Right forelimb (tissue), 1 donor: ENCODE data around the gene FEN1.
A peak's percentile ranks its signal among the peaks of the same experiment; 100 is the strongest.

Experiments used
- DNase-seq: peaks from one replicate; pipeline ENCODE4 v3.0.0-alpha.2; 2018

Gene FEN1

DNA sequence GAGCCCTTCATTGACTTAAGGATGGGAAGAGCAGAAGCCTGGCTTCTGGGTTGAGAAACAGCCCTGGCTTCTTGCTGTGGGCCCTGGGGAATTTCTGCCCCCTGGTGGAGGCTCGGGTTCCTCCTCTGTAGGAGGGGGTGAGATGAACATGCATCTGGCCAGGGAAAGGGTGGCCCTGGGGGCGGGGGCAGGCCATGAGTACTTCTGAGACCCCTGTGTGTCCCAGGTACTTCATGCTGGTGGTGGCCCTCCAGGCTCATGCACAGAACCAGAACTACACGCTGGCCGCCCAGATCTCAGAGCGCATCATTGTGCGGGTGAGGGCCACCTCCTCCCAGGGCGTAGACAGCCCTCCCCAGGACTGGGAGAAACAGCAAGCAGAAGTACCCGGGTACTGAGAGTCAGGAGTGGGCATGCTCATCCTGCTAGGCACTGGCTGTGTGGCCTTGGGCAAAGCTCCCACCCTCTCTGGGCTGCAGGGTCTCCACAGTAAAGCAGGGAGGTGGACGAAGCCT, 16.1 kb upstream of the FEN1 start:
- no peak for DNase-seq

DNA sequence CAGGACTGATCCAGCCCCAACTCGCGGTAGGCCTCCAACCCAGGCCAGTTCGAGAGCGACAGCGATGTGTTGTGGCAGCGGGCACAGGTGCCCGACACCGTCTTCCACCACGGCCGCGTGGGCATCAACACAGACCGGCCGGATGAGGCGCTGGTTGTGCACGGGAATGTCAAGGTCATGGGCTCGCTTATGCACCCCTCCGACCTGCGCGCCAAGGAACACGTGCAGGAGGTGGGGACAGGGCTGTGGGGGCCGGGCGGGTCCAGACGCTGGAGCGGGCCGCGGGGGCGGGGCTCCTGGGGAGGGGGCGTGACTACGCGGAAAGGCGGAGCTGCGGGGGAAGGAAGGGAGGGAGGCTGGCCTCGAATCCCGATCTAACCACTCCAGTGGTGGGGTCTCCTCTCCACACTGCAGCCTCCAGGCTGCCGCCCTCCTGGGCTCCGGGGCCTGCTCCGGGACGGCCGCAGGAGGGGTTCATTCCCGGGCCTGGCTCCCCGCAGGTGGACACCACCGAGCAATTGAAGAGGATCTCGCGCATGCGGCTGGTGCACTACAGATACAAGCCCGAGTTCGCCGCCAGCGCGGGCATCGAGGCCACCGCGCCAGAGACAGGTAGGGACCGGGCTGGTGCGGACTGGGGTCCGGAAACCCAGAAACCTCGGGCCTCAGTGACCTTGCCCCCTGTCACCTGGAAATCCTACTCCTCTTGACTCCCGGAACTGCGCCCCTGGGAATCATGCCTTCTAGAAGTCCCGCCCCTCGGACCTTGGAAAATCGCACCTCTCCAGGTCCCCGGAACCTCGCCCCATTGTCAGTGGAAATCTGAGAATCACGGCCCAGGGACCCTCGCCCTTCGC, 15.2 kb upstream of the FEN1 start:
- DNase-seq, result no peak

DNA sequence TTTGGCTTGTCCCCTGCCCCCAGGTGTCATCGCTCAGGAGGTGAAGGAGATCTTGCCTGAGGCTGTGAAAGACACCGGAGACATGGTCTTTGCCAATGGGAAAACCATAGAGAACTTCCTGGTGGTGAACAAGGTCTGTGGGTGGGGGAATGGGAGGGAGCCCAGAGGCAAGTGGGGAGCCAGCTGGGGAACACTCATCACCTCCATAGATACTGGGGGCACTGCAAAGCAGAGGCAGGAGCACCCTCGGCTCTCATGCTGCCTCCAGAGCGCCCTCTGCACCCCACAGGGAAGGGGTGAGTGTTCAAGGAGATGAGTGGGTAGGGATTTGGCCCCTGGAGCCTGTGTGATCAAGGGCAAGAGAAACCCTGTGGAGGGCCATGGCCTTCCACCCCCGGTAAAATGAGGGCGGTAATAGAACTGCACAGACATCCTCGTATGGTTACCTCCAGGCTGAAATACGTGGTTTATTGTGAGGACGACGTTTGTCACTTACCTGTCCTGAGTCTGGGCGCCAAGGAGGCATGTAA, 14.3 kb upstream of the FEN1 start:
- no peak for DNase-seq

DNA sequence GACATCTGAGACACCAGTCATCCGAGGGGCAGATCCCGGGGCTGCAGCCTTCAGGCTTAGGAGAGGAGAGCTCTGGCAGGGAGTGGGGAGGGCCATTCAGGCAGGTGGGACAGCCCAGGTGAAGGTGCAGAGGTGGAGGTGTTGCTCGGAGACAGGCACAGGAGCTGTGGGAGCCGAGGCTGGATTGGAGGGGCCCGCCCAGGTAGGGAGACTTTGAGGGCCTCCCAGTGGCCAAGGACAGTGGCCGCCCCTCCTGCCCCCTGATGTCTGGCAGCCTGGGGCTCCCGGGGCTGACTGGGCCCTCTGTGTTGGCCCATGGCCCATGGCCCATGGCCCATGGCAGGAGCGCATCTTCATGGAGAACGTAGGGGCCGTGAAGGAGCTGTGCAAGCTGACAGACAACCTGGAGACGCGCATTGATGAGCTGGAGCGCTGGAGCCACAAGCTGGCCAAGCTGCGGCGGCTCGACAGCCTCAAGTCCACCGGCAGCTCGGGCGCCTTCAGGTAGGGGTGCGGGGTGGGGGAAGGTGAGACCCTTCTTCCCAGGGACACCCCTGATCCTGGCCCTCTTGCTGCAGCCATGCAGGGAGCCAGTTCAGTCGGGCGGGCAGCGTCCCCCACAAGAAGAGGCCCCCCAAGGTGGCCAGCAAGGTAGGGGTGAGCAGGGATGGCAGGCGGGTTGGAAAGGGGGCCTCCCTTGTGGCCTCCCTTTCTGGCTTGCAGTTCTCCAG, 13.6 kb upstream of the FEN1 start:
- DNase-seq, result no peak

DNA sequence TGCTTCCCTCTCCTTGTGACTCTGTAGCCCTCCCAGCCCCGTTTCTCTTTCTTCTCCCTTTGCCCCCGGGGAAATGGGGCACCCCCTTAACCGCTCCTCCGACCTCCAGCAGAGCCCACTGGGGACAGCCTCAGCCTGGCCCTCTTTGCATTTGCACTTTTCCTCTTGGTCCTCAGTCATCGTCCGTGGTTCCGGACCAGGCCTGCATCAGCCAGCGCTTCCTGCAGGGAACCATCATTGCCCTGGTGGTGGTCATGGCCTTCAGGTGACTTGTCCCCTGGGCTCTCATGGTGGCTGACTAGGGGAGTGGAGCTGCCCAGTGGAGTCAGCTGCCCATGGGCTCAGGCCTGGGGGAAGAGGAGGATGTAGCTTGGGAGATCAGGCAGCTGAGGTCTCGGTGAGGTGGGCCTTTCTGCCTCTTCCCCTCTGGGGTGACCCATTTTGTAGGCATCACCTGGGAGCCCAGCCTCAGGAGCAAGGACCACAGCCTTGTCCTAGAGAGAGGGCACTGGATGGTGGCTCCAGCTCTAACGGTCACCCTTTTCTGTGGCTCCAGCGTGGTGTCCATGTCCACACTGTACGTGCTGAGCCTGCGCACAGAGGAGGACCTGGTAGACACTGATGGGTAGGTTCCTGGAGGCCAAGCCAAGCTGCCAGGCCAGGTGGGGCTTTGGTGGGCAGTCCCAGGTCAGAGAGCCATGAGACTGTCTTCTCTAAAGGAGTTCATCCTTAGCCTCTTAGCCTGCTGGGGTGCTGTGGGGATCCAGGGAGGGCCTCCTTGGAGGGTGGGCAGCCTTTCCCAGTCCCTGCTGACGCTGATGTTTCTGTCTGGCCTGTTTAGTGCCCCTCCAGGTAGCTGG, 12.8 kb upstream of the FEN1 start:
- DNase-seq, result no peak

DNA sequence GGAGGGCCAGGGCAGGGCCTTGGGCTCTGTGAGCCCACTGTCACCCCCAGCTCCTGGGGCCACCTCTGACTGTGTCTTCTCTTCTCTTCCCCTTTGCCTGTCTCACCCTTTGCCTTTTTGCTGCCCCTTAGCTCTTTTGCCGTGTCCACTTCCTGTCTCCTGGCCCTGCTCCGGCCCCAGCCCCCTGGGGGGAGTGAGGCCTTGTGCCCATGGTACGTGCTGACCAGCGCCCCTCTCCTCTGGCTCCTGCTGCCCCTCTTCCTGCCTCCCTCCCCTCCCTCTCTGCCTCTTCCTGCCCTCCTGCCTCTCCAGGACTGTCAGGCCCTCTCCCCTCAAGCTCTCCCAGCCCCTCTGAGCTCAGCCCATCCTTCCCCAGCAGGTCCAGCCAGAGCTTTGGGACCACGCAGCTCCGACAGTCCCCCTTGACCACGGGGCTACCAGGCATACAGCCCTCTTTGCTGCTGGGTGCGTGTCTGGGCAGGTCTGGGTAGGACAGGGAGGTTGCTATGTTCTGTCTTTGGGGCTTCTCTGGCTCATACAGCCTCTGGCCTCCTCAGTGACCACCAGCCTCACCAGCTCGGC, 12.0 kb upstream of the FEN1 start:
- no peak for DNase-seq

DNA sequence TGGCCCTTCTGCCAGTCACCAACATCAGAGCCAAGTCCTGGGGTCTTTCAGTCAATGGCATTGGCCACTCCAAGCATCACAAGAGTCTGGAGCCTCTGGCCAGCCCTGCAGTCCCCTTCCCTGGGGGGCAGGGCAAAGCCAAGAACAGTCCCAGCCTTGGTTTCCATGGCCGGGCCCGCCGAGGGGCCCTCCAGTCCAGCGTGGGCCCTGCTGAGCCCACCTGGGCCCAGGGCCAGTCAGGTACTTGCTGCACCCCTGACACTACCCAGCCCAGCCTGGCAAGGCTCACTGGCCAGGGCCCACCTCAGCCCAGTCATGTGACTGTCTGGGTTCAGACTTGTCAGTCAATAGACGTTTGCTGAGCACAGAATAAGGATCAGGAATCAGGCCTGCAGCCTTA, 11.1 kb upstream of the FEN1 start:
- no peak for DNase-seq

DNA sequence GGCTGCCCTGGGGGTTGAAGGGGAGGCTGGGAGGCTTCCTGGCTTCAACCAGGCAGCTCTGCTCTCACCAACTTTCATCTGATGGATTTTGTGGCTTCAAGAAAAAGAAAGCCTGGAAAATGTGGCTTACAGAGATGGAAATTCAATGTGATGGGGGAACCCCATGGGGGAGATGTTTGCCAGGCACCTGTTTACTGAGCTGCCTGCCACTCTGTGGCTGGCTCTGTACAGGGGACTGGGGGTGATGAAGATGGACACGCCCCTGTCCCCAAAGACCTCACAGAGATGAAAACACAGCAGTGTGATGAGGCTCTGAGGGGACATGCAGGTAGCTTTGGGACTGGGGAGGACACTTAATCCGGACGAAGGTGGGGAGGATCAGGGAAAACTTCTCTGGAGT, 10.4 kb upstream of the FEN1 start:
- DNase-seq, result no peak

DNA sequence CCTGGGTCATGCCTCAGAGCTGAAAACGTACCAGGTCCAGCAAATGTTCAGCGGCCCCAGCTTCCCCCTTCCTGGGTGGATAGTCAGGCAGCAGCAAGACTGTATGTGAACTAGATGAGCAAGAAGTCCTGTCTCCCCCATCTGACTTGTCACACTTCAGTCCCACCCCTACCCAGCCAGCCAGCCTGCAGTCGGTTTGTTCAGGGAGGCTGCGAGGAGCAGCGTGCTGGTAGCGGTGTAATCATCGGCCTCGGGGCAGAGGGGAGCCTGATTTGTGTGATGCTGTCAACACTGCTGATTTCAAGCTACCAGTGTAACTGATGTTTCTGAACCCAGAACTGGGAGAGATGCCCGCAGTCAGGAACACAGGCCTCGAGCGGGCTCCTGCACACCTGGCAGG, 9.9 kb upstream of the FEN1 start:
- no peak for DNase-seq

DNA sequence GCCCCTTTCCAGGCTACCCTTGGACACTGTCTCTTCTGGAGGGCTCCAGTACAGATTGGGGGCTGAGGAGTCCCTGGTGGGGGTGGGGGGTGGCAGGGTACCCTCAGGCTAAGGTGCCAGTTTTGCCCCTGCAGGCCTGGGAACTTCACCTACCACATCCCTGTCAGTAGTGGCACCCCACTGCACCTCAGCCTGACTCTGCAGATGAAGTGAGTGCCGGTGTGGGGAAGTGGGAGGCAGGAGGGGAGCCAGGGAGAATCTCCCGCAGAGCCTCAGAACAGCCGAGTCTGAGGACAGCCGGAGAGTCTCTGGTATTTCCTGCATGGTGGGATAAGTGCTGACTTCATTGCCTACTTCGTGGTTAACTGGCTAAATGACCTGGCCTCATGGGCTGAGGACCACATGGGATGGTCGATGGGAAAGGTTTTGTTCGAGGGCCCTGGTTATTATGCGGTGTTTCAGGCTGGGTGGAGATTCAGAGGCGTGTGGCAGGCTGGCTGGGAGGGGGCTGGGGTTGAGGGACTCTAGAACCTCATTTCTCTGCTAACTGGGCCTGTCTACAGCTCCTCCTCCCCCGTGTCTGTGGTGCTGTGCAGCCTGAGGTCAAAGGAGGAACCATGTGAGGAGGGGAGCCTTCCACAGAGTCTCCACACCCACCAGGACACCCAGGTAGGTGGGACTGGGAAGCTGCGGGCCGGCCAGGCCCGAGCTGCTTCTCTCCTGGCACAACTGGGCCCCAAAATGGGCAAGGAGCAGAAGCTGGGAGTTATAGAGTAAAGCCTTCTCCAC, 8.8 kb upstream of the FEN1 start:
- no peak for DNase-seq

DNA sequence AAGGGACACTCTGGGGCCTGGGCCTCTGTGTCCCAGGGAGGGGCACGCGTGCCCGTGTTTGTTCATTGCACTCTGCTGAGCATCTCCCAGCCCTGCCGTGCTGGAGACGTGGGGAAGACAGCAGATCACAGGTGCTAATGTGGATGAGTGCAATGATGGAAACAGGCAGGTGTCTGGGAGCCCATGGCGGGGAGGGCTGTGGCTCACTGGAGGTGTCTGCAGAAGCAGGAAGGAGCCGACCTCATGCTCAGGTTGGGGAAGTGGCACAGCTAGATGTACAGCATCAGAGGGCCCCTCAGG, 8.3 kb upstream of the FEN1 start:
- no peak for DNase-seq

DNA sequence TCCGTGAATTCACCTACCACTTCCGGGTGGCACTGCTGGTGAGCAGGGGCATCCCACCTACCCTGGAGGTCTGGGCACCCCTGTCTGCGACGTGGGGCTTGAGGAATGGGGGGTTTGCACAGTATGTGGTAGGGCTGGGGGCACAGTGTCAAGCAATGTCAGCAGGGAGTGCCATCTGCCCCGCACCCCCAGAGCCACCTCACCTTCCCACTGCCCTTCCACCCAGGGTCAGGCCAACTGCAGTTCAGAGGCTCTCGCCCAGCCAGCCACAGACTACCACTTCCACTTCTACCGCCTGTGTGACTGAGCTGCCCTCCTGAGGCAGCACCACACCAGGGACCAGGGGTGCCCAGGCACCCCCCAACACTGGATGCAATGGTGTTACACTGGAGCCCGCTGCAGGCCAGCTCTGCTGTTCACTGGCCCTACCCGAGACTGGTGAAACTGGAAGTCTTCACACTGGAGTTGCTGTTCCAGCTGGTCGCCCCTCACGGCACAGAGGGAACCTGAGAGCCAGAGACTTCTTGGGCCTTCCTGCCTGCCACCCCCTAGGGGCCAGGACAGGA, 6.8 kb upstream of the FEN1 start:
- no peak for DNase-seq

DNA sequence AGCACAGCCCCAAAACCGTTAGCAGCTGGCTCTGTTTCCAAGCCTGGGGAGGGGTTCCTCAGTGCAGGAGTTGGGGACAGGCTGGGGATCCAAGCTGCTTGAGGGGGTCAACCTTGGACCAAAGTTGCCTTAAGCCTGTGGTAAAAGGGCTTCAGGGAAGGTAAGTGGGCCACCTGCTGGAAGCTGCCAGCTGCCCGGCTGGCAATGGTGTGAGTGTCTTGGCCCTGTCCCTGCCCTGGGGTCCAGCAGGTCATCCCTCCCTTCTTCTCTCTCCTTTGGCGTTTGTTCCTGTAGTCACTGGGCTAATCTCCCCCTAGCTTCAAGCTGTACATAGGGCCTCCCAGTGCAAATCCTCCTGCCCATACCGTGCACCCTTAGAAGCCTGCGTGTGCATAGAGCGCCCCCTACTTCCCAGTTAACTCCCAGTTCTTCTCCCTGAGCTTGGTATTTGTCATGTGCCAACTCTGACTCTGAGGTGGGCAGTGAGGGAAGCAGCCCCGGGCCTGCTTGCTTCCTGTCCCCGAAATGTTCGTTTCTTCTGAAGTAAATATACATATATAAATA, 4.7 kb upstream of the FEN1 start:
- no peak for DNase-seq

DNA sequence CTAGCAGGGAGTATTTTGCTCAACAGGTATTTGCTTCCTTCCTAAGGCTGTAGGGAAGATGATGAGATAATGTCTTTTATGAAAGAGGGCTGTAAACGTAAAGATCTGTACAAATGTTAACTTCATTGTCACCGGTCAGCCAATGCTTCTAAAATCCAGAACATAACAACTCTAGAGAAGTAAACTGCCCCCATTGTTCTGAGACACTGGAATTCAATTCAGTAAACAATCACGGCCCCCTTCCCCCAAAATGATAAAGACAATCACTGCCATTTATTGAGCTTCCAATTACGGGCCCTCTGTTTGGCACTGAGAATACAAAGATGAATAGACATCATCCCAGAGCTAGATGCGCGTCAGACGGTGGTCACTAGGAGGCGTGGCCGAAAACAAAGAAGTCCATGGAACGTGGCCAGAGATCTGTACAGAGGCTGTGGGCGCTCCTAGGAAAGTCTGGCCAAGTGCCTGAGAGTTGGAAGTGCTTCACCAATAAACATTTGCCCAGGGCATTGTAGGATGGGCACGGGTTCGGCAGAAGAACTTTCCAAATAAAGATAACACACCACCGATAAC, 888 bp upstream of the FEN1 start:
- peak; percentile 81 for DNase-seq

DNA sequence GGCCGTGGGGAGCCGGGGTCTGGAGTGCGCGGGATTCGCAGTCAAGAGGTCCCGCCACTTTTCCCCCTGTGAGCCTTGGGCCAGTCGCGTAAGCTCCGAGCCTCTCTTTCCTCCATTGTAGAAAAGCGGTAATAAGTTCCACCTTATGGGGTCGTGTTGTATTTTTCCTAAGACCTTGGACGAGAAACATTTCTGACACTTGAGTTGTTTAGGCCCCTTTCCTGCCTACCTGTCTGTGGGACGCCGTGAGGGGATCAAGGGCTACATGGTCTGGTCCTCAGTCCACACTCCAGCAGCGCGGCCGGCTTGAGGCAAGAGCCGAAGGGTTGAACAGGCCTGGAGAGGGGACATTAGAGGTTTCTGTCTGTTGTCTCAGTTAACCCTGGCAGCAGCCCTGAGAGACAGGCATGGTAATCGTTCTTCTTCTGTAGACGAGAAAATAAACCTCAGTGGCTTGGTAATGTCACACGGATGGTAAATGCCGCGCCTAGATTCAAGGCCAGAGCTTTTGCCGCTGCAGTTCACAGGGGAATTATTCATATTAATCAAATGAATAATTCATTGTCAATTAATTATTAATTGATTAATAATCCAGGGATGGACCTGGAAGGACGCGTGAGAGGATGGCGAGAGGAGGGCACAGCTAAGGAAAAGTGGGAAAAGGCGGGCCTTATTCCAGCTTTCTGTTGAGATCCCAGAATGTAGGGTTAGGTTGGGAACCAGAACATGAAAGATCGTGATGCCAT, 545 bp downstream of the FEN1 start:
- no peak for DNase-seq

DNA sequence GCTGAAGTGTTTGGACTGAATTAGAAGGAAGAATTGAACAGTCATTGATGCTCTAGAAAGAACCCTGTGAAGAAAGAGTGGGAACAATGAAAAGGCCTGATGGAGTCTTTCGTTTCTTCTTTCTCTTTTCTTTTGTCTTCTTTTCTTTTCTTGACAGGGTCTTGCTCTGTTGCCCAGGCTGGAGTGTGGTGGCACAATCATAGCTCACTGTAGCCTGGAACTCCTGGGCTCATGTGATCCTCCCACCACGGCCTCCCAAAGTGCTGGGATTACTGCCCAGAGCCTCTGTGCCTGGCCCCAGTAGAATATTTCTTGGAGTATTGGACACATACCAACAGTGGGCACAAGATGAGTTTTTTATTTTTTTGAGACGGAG, 1.1 kb downstream of the FEN1 start:
- DNase-seq, result no peak

DNA sequence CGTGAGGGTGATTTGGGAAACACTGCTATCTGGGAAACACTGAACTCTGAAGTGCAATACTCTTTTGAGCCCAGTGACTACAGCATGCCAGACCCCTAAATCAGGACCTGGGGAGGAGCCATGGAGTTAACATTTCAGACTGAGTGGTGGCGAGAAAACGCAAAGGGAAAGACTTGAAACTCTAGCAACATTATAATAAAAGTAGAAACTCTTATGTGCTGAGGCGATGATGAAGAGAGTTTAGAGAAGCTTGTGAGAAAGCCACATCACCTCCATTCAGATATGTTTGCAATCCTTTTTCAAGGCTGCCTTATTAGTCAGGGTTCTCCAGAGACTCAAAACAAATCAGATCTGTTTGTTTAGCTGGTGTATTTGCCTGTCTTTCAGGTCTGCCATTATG, 1.9 kb downstream of the FEN1 start:
- no peak for DNase-seq

DNA sequence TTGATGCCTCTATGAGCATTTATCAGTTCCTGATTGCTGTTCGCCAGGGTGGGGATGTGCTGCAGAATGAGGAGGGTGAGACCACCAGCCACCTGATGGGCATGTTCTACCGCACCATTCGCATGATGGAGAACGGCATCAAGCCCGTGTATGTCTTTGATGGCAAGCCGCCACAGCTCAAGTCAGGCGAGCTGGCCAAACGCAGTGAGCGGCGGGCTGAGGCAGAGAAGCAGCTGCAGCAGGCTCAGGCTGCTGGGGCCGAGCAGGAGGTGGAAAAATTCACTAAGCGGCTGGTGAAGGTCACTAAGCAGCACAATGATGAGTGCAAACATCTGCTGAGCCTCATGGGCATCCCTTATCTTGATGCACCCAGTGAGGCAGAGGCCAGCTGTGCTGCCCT, 2.7 kb downstream of the FEN1 start:
- DNase-seq, result no peak

DNA sequence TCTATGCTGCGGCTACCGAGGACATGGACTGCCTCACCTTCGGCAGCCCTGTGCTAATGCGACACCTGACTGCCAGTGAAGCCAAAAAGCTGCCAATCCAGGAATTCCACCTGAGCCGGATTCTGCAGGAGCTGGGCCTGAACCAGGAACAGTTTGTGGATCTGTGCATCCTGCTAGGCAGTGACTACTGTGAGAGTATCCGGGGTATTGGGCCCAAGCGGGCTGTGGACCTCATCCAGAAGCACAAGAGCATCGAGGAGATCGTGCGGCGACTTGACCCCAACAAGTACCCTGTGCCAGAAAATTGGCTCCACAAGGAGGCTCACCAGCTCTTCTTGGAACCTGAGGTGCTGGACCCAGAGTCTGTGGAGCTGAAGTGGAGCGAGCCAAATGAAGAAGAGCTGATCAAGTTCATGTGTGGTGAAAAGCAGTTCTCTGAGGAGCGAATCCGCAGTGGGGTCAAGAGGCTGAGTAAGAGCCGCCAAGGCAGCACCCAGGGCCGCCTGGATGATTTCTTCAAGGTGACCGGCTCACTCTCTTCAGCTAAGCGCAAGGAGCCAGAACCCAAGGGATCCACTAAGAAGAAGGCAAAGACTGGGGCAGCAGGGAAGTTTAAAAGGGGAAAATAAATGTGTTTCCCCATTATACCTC, 3.3 kb downstream of the FEN1 start:
- DNase-seq, result no peak
